GM21825 (cell line): ENCODE data around the gene SMARCA2.

Experiments
- ATAC-seq: cut with Tn5 transposase; IDR thresholded peaks from one replicate; pipeline ENCODE4 v1.9.1; 2021; ENCODE audit warnings: mild to moderate bottlenecking, moderate library complexity; ENCODE audit not compliant: unreplicated experiment

SMARCA2 gene

GRCh38 chr9:2015581-2016407 lies 647 bp downstream of the SMARCA2 start:
- peak; percentile 1 for ATAC-seq

- no peak for ATAC-seq
These were observed 1.5 kb downstream of the SMARCA2 start for GRCh38 chr9:2016408-2017330.

- ATAC-seq = peak; percentile 22
These were observed 2.4 kb downstream of the SMARCA2 start for GRCh38 chr9:2017331-2018161.

- no peak for ATAC-seq
These were observed 3.1 kb downstream of the SMARCA2 start for GRCh38 chr9:2018162-2018643.

GRCh38 chr9:2018764-2019558 lies 3.8 kb downstream of the SMARCA2 start:
- ATAC-seq = no peak

GRCh38 chr9:2019723-2020122 lies 4.6 kb downstream of the SMARCA2 start:
- ATAC-seq = no peak

DNA sequence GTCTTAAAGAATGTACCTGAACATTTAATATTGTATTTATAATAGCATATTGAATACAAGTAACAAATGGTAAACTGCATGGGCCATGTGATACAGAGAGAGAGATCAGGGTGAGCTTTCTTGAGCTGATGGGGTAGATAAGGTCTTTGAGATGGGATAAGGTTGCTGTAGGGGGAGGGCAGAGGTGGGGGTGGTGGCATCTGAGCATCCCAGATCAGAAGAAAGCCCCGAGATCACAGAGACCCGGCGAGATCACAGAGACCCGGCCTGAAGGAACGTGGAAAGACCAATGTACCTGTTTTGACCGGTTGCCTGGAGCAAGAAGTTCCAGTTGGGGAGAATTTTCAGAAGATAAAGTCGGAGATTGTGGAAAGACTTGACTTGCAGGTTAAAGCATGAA lies 6.6 kb downstream of the SMARCA2 start:
- ATAC-seq = no peak

GRCh38 chr9:2022560-2022959 lies 7.4 kb downstream of the SMARCA2 start:
- no peak for ATAC-seq

DNA sequence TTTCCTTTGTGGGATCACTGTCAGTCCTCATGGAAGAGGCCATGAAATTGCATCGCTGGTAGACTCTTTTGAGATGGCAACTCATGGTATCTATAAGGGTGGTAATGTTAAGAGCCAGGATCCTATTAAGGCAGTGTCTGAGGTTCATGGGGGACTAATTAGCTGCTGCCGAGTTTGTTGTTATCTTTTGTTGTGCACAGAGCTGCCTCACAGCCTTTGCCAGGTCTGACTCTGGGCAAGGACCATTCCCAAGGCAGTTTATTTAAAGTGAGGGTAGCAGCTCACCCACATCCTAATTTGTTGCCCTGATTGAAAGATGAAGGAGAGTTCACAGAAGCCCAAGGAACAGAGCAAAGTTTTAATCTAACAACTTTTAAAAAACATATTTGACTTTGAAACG lies 7.9 kb downstream of the SMARCA2 start:
- ATAC-seq = no peak

DNA sequence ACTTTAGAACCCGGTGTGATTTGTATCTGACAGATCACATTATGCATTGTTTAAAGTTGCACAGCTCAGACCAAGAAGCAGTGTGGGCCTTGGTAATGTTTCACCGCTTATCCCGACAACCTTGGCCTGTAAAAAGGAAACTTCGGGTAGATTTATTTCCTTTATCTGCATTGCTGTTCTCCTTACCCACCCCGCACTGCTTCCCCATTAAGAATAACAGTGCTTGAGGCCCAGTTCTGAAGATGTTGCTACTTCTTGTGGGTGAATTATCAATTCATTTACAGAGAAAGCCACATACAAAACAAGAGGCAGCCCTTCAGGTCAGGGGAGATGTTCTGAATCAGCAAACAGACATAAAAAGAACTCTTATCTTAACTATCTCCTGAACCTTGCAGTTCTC lies 8.4 kb downstream of the SMARCA2 start:
- ATAC-seq = peak; percentile 55

DNA sequence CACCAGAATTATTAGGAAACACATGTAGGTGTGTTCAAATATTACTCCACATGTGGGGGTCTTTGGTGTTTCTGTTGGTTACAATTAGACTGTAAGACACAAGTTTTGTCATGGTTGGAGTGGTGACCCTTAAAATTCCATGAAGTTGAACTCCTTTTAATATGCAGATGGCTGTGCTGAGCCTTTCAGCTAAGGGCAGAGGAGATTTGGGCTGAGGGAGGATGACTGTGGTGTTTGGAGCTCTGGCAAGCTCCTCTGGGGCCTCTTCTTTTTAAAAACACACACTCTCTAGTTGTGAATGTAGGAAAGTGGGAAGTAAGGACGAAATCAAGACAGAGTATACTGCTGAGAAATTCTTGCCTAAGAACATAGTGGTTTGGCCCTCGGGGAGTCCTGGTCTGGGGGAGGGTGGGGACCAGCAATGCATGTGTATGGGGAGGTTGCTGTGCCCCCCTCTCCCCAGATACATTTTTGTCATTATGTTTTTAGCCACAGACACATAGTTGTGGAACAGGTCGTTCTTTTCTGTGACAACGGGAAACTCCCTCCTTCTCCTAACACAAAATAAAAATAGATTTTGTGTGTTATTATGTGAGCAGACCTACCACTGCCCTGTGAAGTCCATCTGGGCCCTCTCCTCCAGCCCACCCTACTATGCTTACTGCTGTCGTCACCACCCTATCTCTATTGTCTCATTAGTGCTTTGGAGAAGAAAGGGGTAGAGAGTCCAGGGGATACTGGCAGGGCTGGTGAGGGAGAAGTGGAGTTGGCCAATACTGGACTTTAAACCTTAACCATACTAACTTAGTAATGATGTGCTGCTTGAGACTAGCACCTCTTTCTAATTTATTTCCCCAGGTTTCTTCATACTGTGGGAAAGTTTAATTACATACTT lies 10.0 kb downstream of the SMARCA2 start:
- ATAC-seq = no peak

- ATAC-seq = no peak
These were observed 11.3 kb downstream of the SMARCA2 start for GRCh38 chr9:2026220-2026997.

- no peak for ATAC-seq
These were observed 12.5 kb downstream of the SMARCA2 start for GRCh38 chr9:2027543-2028160.

DNA sequence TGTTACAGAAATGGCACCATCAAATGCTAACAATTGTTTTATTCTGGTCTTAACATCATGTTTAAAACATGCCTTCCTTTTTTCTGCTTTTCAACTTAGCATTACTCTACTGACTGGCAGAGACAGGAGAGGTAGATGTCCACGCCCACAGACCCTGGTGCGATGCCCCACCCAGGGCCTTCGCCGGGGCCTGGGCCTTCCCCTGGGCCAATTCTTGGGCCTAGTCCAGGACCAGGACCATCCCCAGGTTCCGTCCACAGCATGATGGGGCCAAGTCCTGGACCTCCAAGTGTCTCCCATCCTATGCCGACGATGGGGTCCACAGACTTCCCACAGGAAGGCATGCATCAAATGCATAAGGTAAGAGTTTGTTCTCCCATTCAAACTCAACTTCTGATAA lies 13.7 kb downstream of the SMARCA2 start:
- no peak for ATAC-seq

DNA sequence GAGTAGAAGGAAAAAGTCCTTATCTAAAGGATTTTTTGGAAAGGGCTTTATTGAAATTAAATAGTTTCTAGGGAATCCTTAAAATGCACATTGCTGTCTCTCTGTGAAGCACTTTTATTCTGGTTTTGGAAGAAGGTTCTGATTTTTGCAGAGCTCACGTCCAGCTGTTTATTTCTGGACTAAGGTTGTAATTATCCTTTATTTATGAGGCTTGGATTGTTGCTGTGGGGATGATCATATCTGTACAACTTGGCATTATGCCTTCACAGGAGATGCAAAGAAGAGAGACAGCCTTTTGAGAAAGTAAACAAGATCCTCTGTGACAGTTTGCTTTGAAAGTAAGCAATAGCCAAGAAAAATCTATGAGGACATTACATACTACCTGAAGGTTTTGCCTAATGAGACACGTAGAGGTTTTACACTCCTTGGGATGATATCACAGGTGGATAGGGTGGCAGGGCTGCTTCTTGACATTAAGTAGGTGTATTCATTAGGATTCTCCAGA lies 14.6 kb downstream of the SMARCA2 start:
- ATAC-seq = no peak

DNA sequence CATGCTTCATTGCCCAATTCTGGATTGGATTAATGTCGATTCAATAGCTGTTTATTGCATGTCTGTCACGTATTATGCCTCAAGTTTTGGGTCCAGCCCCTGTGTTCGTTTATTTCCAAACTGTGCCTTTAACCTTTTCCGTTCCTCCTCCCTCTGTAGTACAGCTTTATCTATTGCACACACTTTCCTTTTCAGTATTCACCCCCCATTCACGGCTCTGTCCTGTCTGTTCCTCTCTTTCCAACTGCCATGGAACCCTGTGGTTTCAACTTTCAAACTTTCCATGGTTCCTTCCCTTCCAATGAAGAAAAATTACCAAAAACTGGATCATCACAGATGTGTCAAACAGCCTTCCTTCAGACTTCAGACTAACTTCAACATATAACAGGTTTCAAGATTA lies 17.1 kb downstream of the SMARCA2 start:
- ATAC-seq = no peak

DNA sequence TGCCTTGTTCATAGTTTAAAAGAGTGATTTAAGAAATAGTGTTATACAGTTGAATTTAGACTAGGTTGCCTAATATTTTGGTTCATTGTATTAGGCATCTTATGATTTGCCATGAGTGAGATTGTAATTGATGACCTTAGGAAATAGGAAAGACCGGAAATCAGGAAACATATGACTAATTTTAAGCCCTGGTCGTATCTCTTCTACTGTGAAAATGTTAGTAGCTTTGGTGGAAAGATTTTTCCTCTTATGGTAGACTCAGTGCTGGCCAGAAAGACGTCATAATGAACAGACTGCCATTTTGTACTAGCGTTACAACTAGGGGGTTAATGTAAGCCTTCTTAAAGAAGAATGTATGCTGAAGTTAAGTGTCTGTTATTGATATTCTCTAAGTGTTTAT lies 21.7 kb downstream of the SMARCA2 start:
- no peak for ATAC-seq
